Measurements from ENCODE around the gene FNDC1.

Gene FNDC1

GRCh38 chr6:159259441-159260125, 90.4 kb downstream of the FNDC1 start:
- Histone ChIP-seq H3K4me1 (ENCODE audit: control insufficient read depth, low read length) (0 out of 2 replicates have a peak, but pooled peaks cover 5% of the 10 kb centered on the region), H3K79me2 (ENCODE audit: control insufficient read depth, low read length) (no peaks in the 10 kb centered on the region), H3K4me3 (ENCODE audit: low read length) (no peak overlapping the region), H3K36me3 (ENCODE audit: control insufficient read depth, low read length) (no peaks in the 10 kb centered on the region), H3K27me3 (ENCODE audit: control insufficient read depth, low read length) (no peaks in the 10 kb centered on the region), H4K20me1 (ENCODE audit: control insufficient read depth, insufficient read depth, low read depth, low read length) (no peaks in the 10 kb centered on the region), H3K4me2 (ENCODE audit: low read length) (no peak overlapping the region), H3K27ac (ENCODE audit: low read depth, low read length) (no peak overlapping the region), H3K9me2 (replicated peaks; ENCODE audit: control insufficient read depth, low read length) (no peaks in the 10 kb centered on the region), H3K9me3 (ENCODE audit: control insufficient read depth, insufficient read depth, low read length) (no peaks in the 10 kb centered on the region), H3F3A (ENCODE audit: control insufficient read depth, insufficient read depth) (no peaks in the 10 kb centered on the region)
- no peak for TF ChIP-seq EZH2phosphoT487 (IDR thresholded peaks at IDR 0.05; ENCODE audit: borderline replicate concordance, low read length)
- TF ChIP-seq CTCF (IDR thresholded peaks at IDR 0.05; ENCODE audit: low read depth, low read length, poor library complexity, severe bottlenecking): no peak

- Histone ChIP-seq H3K27ac (ENCODE audit: low read depth, low read length) (no peak overlapping the region), H3K9me2 (replicated peaks; ENCODE audit: control insufficient read depth, low read length) (no peaks in the 10 kb centered on the region), H3K9me3 (ENCODE audit: control insufficient read depth, insufficient read depth, low read length) (no peaks in the 10 kb centered on the region), H3K79me2 (ENCODE audit: control insufficient read depth, low read length) (no peaks in the 10 kb centered on the region), H3F3A (ENCODE audit: control insufficient read depth, insufficient read depth) (no peaks in the 10 kb centered on the region), H4K20me1 (ENCODE audit: control insufficient read depth, insufficient read depth, low read depth, low read length) (no peaks in the 10 kb centered on the region), H3K4me3 (ENCODE audit: low read length) (no peak overlapping the region), H3K4me1 (ENCODE audit: control insufficient read depth, low read length) (0 out of 2 replicates have a peak, but pooled peaks cover 5% of the 10 kb centered on the region), H3K4me2 (ENCODE audit: low read length) (no peak overlapping the region), H3K36me3 (ENCODE audit: control insufficient read depth, low read length) (no peaks in the 10 kb centered on the region), H3K27me3 (ENCODE audit: control insufficient read depth, low read length) (no peaks in the 10 kb centered on the region)
- TF ChIP-seq CTCF (IDR thresholded peaks at IDR 0.05; ENCODE audit: low read depth, low read length, poor library complexity, severe bottlenecking) (no peak), EZH2phosphoT487 (IDR thresholded peaks at IDR 0.05; ENCODE audit: borderline replicate concordance, low read length) (no peak)
Observed at GRCh38 chr6:159260208-159260607, 91.0 kb downstream of the FNDC1 start.

GRCh38 chr6:159261995-159262394, 92.8 kb downstream of the FNDC1 start:
- Histone ChIP-seq H3K27me3 (ENCODE audit: control insufficient read depth, low read length) (no peaks in the 10 kb centered on the region), H3K4me1 (ENCODE audit: control insufficient read depth, low read length) (0 out of 2 replicates have a peak, but pooled peaks cover 5% of the 10 kb centered on the region), H3K36me3 (ENCODE audit: control insufficient read depth, low read length) (no peaks in the 10 kb centered on the region), H4K20me1 (ENCODE audit: control insufficient read depth, insufficient read depth, low read depth, low read length) (no peaks in the 10 kb centered on the region), H3K9me2 (replicated peaks; ENCODE audit: control insufficient read depth, low read length) (no peaks in the 10 kb centered on the region), H3K27ac (ENCODE audit: low read depth, low read length) (no peak overlapping the region), H3K4me2 (ENCODE audit: low read length) (no peak overlapping the region), H3K79me2 (ENCODE audit: control insufficient read depth, low read length) (no peaks in the 10 kb centered on the region), H3K4me3 (ENCODE audit: low read length) (no peak overlapping the region), H3K9me3 (ENCODE audit: control insufficient read depth, insufficient read depth, low read length) (no peaks in the 10 kb centered on the region), H3F3A (ENCODE audit: control insufficient read depth, insufficient read depth) (no peaks in the 10 kb centered on the region)
- TF ChIP-seq EZH2phosphoT487 (IDR thresholded peaks at IDR 0.05; ENCODE audit: borderline replicate concordance, low read length): no peak
- TF ChIP-seq CTCF (IDR thresholded peaks at IDR 0.05; ENCODE audit: low read depth, low read length, poor library complexity, severe bottlenecking): no peak
